Spleen (tissue), 11 donors: ENCODE data around the gene LPAR6. TPM values are rescaled to one million over a fixed set of nuclear protein-coding genes. Genes with fewer than 3 reads are reported as not detected.

Experiments
- DNase-seq: peaks from one replicate; pipeline ENCODE4 v3.0.0-alpha.2; 2020
- H3K27ac ChIP-seq, 8 donors: fragments of 200-600 bp; sonication (generic) in 7 of 8; 1 replicate in 4 of 8; 2 replicates in 4 of 8; pipeline versions ENCODE4 v1.5.0 to v1.8.0; 2016 to 2021; ENCODE audit warnings: inconsistent platforms in 4 of 8, mild to moderate bottlenecking in 4 of 8, moderate library complexity in 1 of 8
- H3K27me3 ChIP-seq, 7 donors: fragments of 200-600 bp; sonication (generic) in 6 of 7; replicated peaks in 1 of 7; 1 replicate in 4 of 7; 2 replicates in 3 of 7; pipeline versions ENCODE4 v1.5.0 to v1.8.0; 2016 to 2021; ENCODE audit warnings: inconsistent platforms in 3 of 7, mild to moderate bottlenecking in 1 of 7
- H3K36me3 ChIP-seq, 6 donors: fragments of 200-600 bp; sonication (generic) in 5 of 6; 1 replicate in 4 of 6; 2 replicates in 2 of 6; pipeline versions ENCODE4 v1.5.0 to v1.8.0; 2016 to 2021; ENCODE audit warnings: inconsistent platforms in 2 of 6
- H3K4me1 ChIP-seq, 6 donors: fragments of 200-600 bp; sonication (generic) in 5 of 6; 1 replicate in 3 of 6; 2 replicates in 3 of 6; pipeline versions ENCODE4 v1.5.0 to v1.8.0; 2016 to 2021; ENCODE audit warnings: inconsistent platforms in 3 of 6
- H3K4me3 ChIP-seq, 8 donors: fragments of 200-600 bp; sonication (generic) in 7 of 8; 1 replicate in 4 of 8; 2 replicates in 4 of 8; pipeline versions ENCODE4 v1.5.0 to v1.8.0; 2016 to 2021; ENCODE audit warnings: inconsistent platforms in 4 of 8, mild to moderate bottlenecking in 4 of 8, moderate library complexity in 2 of 8
- H3K9me3 ChIP-seq, 8 donors: fragments of 200-600 bp; sonication (generic) in 7 of 8; 1 replicate in 4 of 8; 2 replicates in 4 of 8; pipeline versions ENCODE4 v1.5.0 to v1.8.0; 2016 to 2021; ENCODE audit warnings: inconsistent platforms in 4 of 8
- POLR2A ChIP-seq, 3 donors: fragments of 450-650 bp; IDR thresholded peaks; one replicate each; pipeline ENCODE4 v1.5.1; 2017; ENCODE audit warnings: antibody characterized with exemption in 3 of 3, mild to moderate bottlenecking in 1 of 3
- POLR2AphosphoS5 ChIP-seq, 3 donors: sonication (generic); formaldehyde crosslinking; IDR thresholded peaks; one replicate each; pipeline ENCODE4 v1.5.1; 2017; ENCODE audit warnings: antibody characterized with exemption in 3 of 3
- WGBS, 5 donors: extraction: QIAGEN DNeasy Blood & Tissue Kit in 3 of 5; methylation state at CpG; one replicate each; pipeline versions ENCODE4 v1.1.5 to v1.1.7; 2013 to 2018; 5-methylcytosine and 5-hydroxymethylcytosine counted together
- intact Hi-C: fragments of 100-400 bp; cut with DNase I; formaldehyde crosslinking; loops from one replicate; pipeline ENCODE4 v1.15.0; 2023; ENCODE audit warnings: low total_unique reads
- polyA plus RNA-seq, 3 donors: library from polyadenylated mRNA; stranded (reverse); fragments of 200-250 nt; gene quantifications; one replicate each; pipeline ENCODE4 v1.2.1, GENCODE V29; 2013
- total RNA-seq, 7 donors: library from RNA; depleted of rRNA in 3 of 7; stranded (reverse); fragments of >200 nt in 3 of 7; fragmentation: NEBNext Ultra II Directional in 4 of 7; extraction: Animal tissue kit (Norgen Biotek cat#: 25700) in 4 of 7; gene quantifications; one replicate each; pipeline versions ENCODE4 v1.1.0 to v1.2.1, GENCODE V29; 2016 to 2021
- TF ChIP-seq, protein P1 (sequence below), 11 experiments: fragments of 200-600 bp in 7 of 11; fragments of 450-650 bp in 4 of 11; sonication (generic) in 4 of 11; IDR thresholded peaks in 8 of 11; conservative IDR thresholded peaks in 3 of 11; 1 replicate in 7 of 11; 2 replicates in 4 of 11; pipeline versions ENCODE4 v1.4.0 to v1.8.0; 2016 to 2021; ENCODE audit warnings: antibody characterized with exemption in 11 of 11, inconsistent platforms in 4 of 11, mild to moderate bottlenecking in 1 of 11
- donor health status: healthy with polysubstance abuse.
- donor health status: DM: no; HTN: no; CAD: no; lungs with moderate emphysema.
- donor health status: DM: no; HTN: no; CAD: no.
- donor health status: Bipolar disorder and iron deficiency.
- donor health status: healthy.
- donor health status: DM: no; HTN: no; CAD: no.
- donor health status: DM: yes; HTN: yes; CAD: no.

Gene LPAR6
- total and polyA plus RNA-seq, 10 donors = 26.5 to 44.2 (median 32.9) TPM

DNA sequence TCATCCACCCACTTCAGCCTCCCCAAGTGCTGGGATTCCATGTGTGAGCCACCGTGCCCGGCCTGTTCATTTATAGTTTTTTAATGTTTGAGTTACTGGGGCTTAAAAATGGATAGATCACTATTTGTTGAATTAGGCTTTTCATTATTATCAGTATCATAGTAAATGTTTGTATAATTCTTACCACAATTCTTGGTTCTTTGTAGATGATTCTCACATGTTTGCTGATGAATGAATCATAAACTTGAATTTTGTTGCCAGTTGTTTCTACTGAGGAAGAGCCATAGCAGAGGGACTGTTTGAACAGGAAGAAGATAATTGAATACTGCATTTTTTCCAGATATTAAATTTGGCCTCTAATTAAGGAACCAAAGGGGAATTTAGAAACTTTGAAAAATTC, 2.6 kb upstream of the LPAR6 start:
- H3K4me1 ChIP-seq = peaks cover 0 to 31% (median 10%) of the 10 kb centered on the region in 6 donors
- no peak for DNase-seq
- no peaks in the 10 kb centered on the region for H3K27me3 ChIP-seq
- peak overlapping the region in 1 of 8 donors; percentile 15 for H3K4me3 ChIP-seq
- H3K27ac ChIP-seq = peak overlapping the region in 1 of 8 donors; percentile 19
- TF ChIP-seq, protein P1, sequence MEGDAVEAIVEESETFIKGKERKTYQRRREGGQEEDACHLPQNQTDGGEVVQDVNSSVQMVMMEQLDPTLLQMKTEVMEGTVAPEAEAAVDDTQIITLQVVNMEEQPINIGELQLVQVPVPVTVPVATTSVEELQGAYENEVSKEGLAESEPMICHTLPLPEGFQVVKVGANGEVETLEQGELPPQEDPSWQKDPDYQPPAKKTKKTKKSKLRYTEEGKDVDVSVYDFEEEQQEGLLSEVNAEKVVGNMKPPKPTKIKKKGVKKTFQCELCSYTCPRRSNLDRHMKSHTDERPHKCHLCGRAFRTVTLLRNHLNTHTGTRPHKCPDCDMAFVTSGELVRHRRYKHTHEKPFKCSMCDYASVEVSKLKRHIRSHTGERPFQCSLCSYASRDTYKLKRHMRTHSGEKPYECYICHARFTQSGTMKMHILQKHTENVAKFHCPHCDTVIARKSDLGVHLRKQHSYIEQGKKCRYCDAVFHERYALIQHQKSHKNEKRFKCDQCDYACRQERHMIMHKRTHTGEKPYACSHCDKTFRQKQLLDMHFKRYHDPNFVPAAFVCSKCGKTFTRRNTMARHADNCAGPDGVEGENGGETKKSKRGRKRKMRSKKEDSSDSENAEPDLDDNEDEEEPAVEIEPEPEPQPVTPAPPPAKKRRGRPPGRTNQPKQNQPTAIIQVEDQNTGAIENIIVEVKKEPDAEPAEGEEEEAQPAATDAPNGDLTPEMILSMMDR (IDR thresholded peaks at IDR 0.05 in 8 of 11, conservative IDR thresholded peaks at IDR 0.05 in 3 of 11) = no peak
- no peak for TF ChIP-seq POLR2AphosphoS5 (IDR thresholded peaks at IDR 0.05)
- H3K9me3 ChIP-seq = peaks cover 0 to 3% (median 0%) of the 10 kb centered on the region in 8 donors
- intact Hi-C loops = no loop called here
- peaks cover 0 to 21% (median 7%) of the 10 kb centered on the region in 6 donors for H3K36me3 ChIP-seq
- WGBS, 5 donors = 85 to 90% (median 89%) methylated on average over 2 of the region's 2 CpGs

DNA sequence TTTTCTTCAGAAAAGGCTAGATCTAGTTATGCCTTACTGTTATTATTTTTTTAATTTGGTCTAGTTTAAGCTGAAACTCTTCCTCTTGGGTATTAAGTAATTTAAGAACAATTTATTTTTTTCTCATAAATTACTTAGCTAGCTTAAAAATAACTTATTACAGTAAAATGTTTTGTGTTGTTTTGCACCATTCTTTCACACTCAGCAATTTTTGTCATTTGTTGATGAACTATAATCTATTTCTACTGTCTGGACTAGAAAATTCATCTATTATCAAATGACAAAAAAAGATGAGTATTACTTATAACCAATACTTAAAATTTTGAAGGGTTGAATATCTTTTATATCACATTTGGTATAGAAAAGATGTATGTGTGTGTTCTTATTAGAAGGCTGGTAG, 1.6 kb upstream of the LPAR6 start:
- Histone ChIP-seq H3K36me3 (peaks cover 0 to 27% (median 7%) of the 10 kb centered on the region in 6 donors), H3K4me1 (peaks cover 0 to 41% (median 10%) of the 10 kb centered on the region in 6 donors), H3K9me3 (no peaks in the 10 kb centered on the region), H3K27me3 (no peaks in the 10 kb centered on the region), H3K27ac (peak overlapping the region in 1 of 8 donors; percentile 84), H3K4me3 (peak overlapping the region in 1 of 8 donors; percentile 15)
- intact Hi-C loops = no loop called here
- DNase-seq = no peak
- TF ChIP-seq POLR2A (IDR thresholded peaks at IDR 0.05) (no peak), POLR2AphosphoS5 (IDR thresholded peaks at IDR 0.05) (no peak)
- TF ChIP-seq, protein P1 (IDR thresholded peaks at IDR 0.05 in 8 of 11, conservative IDR thresholded peaks at IDR 0.05 in 3 of 11) = no peak

DNA sequence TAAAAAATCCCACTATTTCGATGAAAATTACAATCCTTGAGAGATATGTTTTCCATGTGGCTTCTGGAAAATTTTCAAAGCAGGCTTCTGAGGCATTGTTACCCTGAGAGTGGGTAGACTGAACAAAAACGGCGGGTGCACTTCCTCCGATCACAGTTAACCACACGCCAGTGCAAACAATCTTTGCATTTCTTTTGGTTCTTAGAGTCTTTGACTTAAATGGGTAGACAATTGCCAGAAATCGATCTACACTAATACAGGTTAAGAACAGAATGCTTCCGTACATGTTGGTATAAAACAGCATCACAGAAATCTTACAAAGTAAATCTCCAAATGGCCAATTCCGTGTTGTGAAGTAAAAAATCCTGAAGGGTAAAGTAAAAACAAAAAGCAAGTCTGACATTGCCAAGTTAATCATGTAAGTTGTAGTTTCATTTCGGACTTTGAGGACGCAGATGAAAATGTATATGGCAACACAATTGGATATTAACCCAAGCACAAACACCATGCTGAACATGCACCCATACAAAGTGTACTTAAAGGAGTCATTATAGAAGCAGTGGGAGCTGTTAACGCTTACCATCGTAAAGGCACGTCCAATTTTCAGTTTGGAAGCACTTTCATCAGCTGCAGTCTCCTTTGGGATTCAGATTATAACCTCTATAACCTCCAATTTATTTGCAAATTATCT, 927 bp downstream of the LPAR6 start:
- H3K36me3 ChIP-seq = peaks cover 0 to 20% (median 5%) of the 10 kb centered on the region in 6 donors
- H3K27me3 ChIP-seq = no peaks in the 10 kb centered on the region
- H3K9me3 ChIP-seq = no peaks in the 10 kb centered on the region
- intact Hi-C loops = no loop called here
- peaks cover 0 to 62% (median 19%) of the 10 kb centered on the region in 6 donors for H3K4me1 ChIP-seq
- peak overlapping the region; percentile 67 to 87 (median 84) for H3K27ac ChIP-seq
- peak overlapping the region; percentile 40 to 69 (median 46) for H3K4me3 ChIP-seq
- WGBS, 5 donors = 20 to 43% (median 22%) methylated on average over 13 of the region's 13 CpGs
- no peak for DNase-seq
- peak in 1 of 3 donors; percentile 26 for TF ChIP-seq POLR2AphosphoS5 (IDR thresholded peaks at IDR 0.05)
- TF ChIP-seq, protein P1 (IDR thresholded peaks at IDR 0.05 in 8 of 11, conservative IDR thresholded peaks at IDR 0.05 in 3 of 11) = no peak
- no peak for TF ChIP-seq POLR2A (IDR thresholded peaks at IDR 0.05)

DNA sequence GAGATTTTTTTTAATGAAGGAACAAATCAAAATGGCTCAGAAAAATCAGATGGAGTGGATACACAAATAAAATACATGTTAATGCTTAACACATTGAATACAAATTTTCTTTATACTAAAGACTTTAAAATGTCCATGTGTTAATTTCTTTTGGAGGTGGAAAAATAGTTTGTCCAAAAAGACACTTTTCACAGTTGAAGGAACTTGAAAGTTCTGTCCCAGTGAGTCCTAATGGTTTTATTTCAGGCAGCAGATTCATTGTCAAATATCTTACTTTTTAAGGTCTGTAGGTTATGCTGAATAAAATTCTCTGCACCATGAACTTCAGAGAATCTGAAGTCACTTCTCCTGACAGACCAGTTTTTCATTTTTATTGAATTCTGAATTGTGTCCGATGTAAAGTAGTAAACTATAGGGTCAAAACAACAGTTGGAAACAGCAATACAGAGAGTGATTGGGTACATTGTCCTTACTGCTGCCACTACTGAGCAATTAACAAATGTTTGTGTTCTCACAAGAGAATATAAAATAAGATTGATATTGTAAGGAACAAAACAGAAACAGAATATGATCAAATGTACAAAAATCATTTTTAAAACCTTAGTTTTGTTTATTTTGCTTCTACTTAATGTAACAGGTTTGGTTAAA, 1.6 kb downstream of the LPAR6 start:
- DNase-seq = no peak
- no peaks in the 10 kb centered on the region for H3K27me3 ChIP-seq
- 21 to 48% (median 28%) methylated on average over 1 of the region's 1 CpG for WGBS, 5 donors
- TF ChIP-seq, protein P1 (IDR thresholded peaks at IDR 0.05 in 8 of 11, conservative IDR thresholded peaks at IDR 0.05 in 3 of 11) = no peak
- TF ChIP-seq POLR2AphosphoS5 (IDR thresholded peaks at IDR 0.05) (no peak), POLR2A (IDR thresholded peaks at IDR 0.05) (no peak)
- H3K27ac ChIP-seq = peak overlapping the region; percentile 67 to 87 (median 84)
- H3K36me3 ChIP-seq = peaks cover 0 to 19% (median 2%) of the 10 kb centered on the region in 6 donors
- H3K4me3 ChIP-seq = peak overlapping the region; percentile 40 to 69 (median 46)
- intact Hi-C loops = no loop called here
- no peaks in the 10 kb centered on the region for H3K9me3 ChIP-seq
- H3K4me1 ChIP-seq = peaks cover 0 to 66% (median 22%) of the 10 kb centered on the region in 6 donors
